NCI-H526 treated with DMSO at 0.1 percent for 48 hours (cell line): Measurements from ENCODE around the gene KIF2C.
A peak's percentile ranks its signal among the peaks of the same experiment; 100 is the strongest.
"Not testable (repeated sequence)": the region's sequence is repeated elsewhere in the genome, so short reads cannot be mapped to it uniquely, and the experiment has no call there.

ENCODE experiments used
- DNase-seq: peaks from one replicate; lab custom pipeline; 2025; lab: John Stamatoyannopoulos, UW

Gene KIF2C

GRCh38 chr1:44775930-44776729, 36.5 kb downstream of the KIF2C start:
- DNase-seq, result no peak

- DNase-seq, result no peak
Measured at GRCh38 chr1:44776730-44777068, 37.1 kb downstream of the KIF2C start.

- DNase-seq, result no peak
Measured at GRCh38 chr1:44777547-44777946, 37.9 kb downstream of the KIF2C start.

- DNase-seq, result no peak
Measured at GRCh38 chr1:44777969-44778635, 38.5 kb downstream of the KIF2C start.

- DNase-seq, result no peak
Measured at GRCh38 chr1:44778705-44779576, 39.3 kb downstream of the KIF2C start.

- DNase-seq, result no peak
Measured at GRCh38 chr1:44780583-44781121, 41.0 kb downstream of the KIF2C start.

- DNase-seq, result no peak
Measured at GRCh38 chr1:44783697-44784093, 44.1 kb downstream of the KIF2C start.

GRCh38 chr1:44784094-44785028, 44.7 kb downstream of the KIF2C start:
- no peak for DNase-seq

- DNase-seq, result no peak
Measured at GRCh38 chr1:44785029-44785380, 45.4 kb downstream of the KIF2C start.

- no peak for DNase-seq
Measured at GRCh38 chr1:44785501-44786137, 46.0 kb downstream of the KIF2C start.

- DNase-seq, result peak; percentile 81
Measured at GRCh38 chr1:44786138-44786840, 46.7 kb downstream of the KIF2C start.

GRCh38 chr1:44786841-44787426, 47.3 kb downstream of the KIF2C start:
- no peak for DNase-seq

- DNase-seq, result no peak
Measured at GRCh38 chr1:44787506-44787905, 47.9 kb downstream of the KIF2C start.

GRCh38 chr1:44788120-44788860, 48.7 kb downstream of the KIF2C start, which contains the start of gene BEST4:
BEST4 (minus strand) TSS chr1:44788170; CDS start chr1:44787705, 465 bp downstream.
- no peak for DNase-seq

- no peak for DNase-seq
Measured at GRCh38 chr1:44790968-44791801, 51.5 kb downstream of the KIF2C start.

GRCh38 chr1:44792736-44793502, 53.3 kb downstream of the KIF2C start:
- no peak for DNase-seq

- DNase-seq, result not testable (repeated sequence)
Measured at GRCh38 chr1:44797886-44798285, 58.2 kb downstream of the KIF2C start.
